ENCODE measurements around the gene GAMT.

DNA sequence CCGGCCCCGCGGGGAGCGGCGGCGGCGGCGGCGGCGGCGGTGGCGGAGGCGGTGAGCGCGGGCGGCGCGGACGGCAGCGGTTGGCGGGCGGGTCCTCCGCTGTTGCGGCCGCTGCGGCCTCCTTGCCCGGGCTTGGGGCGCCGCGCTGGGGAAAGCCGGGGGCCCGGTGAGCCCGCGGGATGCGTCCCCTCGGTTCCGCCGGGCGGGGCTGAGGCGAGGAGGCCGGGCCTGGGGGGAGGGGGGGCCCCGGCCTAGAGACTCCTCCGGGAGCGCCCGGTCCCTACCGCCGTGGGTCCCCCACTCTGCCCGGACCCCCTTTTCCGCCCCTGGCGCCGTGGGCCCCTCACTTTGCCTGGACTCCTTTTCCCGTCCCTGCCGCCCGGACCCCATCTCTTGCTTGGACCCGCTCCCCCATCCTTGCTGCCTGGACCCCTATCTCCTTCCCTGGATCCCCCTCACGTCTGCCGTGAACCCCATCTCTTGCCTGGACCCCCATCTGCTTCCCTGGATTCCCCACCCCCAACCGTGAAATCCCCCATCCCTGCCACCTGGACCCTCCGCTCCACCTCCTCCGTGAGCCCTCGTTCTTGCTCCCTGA is 46.3 kb downstream of the GAMT start:
- TF ChIP-seq POLR2A (IDR thresholded peaks at IDR 0.05), result no peak
- TF ChIP-seq EP300 (IDR thresholded peaks at IDR 0.05), result no peak
- TF ChIP-seq, protein P1, sequence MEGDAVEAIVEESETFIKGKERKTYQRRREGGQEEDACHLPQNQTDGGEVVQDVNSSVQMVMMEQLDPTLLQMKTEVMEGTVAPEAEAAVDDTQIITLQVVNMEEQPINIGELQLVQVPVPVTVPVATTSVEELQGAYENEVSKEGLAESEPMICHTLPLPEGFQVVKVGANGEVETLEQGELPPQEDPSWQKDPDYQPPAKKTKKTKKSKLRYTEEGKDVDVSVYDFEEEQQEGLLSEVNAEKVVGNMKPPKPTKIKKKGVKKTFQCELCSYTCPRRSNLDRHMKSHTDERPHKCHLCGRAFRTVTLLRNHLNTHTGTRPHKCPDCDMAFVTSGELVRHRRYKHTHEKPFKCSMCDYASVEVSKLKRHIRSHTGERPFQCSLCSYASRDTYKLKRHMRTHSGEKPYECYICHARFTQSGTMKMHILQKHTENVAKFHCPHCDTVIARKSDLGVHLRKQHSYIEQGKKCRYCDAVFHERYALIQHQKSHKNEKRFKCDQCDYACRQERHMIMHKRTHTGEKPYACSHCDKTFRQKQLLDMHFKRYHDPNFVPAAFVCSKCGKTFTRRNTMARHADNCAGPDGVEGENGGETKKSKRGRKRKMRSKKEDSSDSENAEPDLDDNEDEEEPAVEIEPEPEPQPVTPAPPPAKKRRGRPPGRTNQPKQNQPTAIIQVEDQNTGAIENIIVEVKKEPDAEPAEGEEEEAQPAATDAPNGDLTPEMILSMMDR (IDR thresholded peaks at IDR 0.05), result no peak
